WTC11 (cell line): ENCODE measurements around the gene MYG1. TPM values are rescaled to one million over a fixed set of nuclear protein-coding genes. Genes with fewer than 3 reads are reported as not detected.

Source experiments
- ATAC-seq: fragments of 200-7000 bp; cut with Tn5 transposase; 2 replicates; pipeline ENCODE4 v1.10.0; 2021; ENCODE audit warnings: mild to moderate bottlenecking, moderate library complexity
- CTCF ChIA-PET: fragments of 300-600 bp; sonication (Branson Sonifier 250); formaldehyde crosslinking; loops from one replicate; lab custom pipeline; 2021; ENCODE audit warnings: antibody characterized with exemption; lab: Charles Lee
- POLR2A ChIA-PET: fragments of 350-600 bp; sonication (Branson Sonifier 250); formaldehyde crosslinking; loops from one replicate; lab custom pipeline; 2021; ENCODE audit warnings: antibody characterized with exemption; lab: Charles Lee
- DNase-seq: peaks from one replicate; pipeline ENCODE4 v3.0.0; 2021; ENCODE audit warnings: low spot score
- H3K27ac Mint-ChIP-seq: 2 replicates; pipeline ENCODE4 v1.8.0; 2021; ENCODE audit warnings: mixed read lengths
- H3K27me3 Mint-ChIP-seq: 2 replicates; pipeline ENCODE4 v1.8.0; 2021; ENCODE audit warnings: low read depth, mild to moderate bottlenecking, moderate library complexity, mixed read lengths
- H3K36me3 Mint-ChIP-seq: 2 replicates; pipeline ENCODE4 v1.8.0; 2021; ENCODE audit warnings: mixed read lengths
- H3K4me1 Mint-ChIP-seq: 2 replicates; pipeline ENCODE4 v1.8.0; 2022; ENCODE audit warnings: mixed read lengths
- H3K4me3 Mint-ChIP-seq: 2 replicates; pipeline ENCODE4 v1.8.0; 2021; ENCODE audit warnings: mild to moderate bottlenecking, moderate library complexity, mixed read lengths
- H3K9me3 Mint-ChIP-seq: 2 replicates; pipeline ENCODE4 v1.8.0; 2021; ENCODE audit warnings: mixed read lengths
- AFF4 ChIP-seq: sonication (generic); formaldehyde crosslinking; IDR thresholded peaks from 2 replicates; pipeline ENCODE4 v1.8.1; 2023; ENCODE audit warnings: mild to moderate bottlenecking, missing genetic modification reagents, borderline replicate concordance
- AR ChIP-seq: fragments of 250-450 bp; sonication (Bioruptor Pico); IDR thresholded peaks from 2 replicates; pipeline ENCODE4 v1.9.0; 2021; ENCODE audit warnings: mild to moderate bottlenecking
- GABPB1 ChIP-seq: sonication (generic); formaldehyde crosslinking; IDR thresholded peaks from 2 replicates; pipeline ENCODE4 v1.8.1; 2023; ENCODE audit warnings: mild to moderate bottlenecking, missing genetic modification reagents
- JUN ChIP-seq: sonication (generic); formaldehyde crosslinking; IDR thresholded peaks from 2 replicates; pipeline ENCODE4 v1.8.0; 2023; ENCODE audit warnings: mild to moderate bottlenecking, missing genetic modification reagents
- NFE2L1 ChIP-seq: sonication (generic); formaldehyde crosslinking; IDR thresholded peaks from 2 replicates; pipeline ENCODE4 v1.8.1; 2023; ENCODE audit warnings: missing genetic modification reagents
- RELA ChIP-seq: sonication (generic); formaldehyde crosslinking; IDR thresholded peaks from 2 replicates; pipeline ENCODE4 v1.8.1; 2022; ENCODE audit warnings: missing genetic modification reagents, mild to moderate bottlenecking, borderline replicate concordance
- RORB ChIP-seq: fragments of 250-450 bp; sonication (Bioruptor Pico); IDR thresholded peaks from 2 replicates; pipeline ENCODE4 v1.9.0; 2021; ENCODE audit warnings: mild to moderate bottlenecking
- SMAD4 ChIP-seq: sonication (generic); formaldehyde crosslinking; IDR thresholded peaks from 2 replicates; pipeline ENCODE4 v1.8.0; 2022; ENCODE audit warnings: mild to moderate bottlenecking, missing genetic modification reagents
- ZNF121 ChIP-seq: sonication (generic); formaldehyde crosslinking; IDR thresholded peaks from 2 replicates; pipeline ENCODE4 v1.8.0; 2023; ENCODE audit warnings: missing genetic modification reagents
- ZNF219 ChIP-seq: sonication (generic); formaldehyde crosslinking; IDR thresholded peaks from 2 replicates; pipeline ENCODE4 v1.8.0; 2023; ENCODE audit warnings: missing genetic modification reagents, mild to moderate bottlenecking, borderline replicate concordance
- ZNF423 ChIP-seq: fragments of 250-450 bp; sonication (Bioruptor Pico); IDR thresholded peaks from 2 replicates; pipeline ENCODE4 v2.1.2; 2022; ENCODE audit warnings: mild to moderate bottlenecking, moderate library complexity
- ZSCAN18 ChIP-seq: fragments of 250-450 bp; sonication (Bioruptor Pico); IDR thresholded peaks from 2 replicates; pipeline ENCODE4 v2.1.2; 2022; ENCODE audit warnings: mild to moderate bottlenecking, moderate library complexity
- total RNA-seq: library from RNA; stranded (reverse); gene quantifications from 3 replicates; pipeline ENCODE4 v1.2.3, GENCODE V29; 2021
- TF ChIP-seq, protein P1 (sequence below): sonication (generic); formaldehyde crosslinking; IDR thresholded peaks from 2 replicates; pipeline ENCODE4 v1.8.1; 2023; ENCODE audit warnings: mild to moderate bottlenecking, missing genetic modification reagents
- TF ChIP-seq, protein P2 (sequence below): sonication (generic); formaldehyde crosslinking; IDR thresholded peaks from 2 replicates; pipeline ENCODE4 v1.8.0; 2023; ENCODE audit warnings: mild to moderate bottlenecking, missing genetic modification reagents
- TF ChIP-seq, protein P3 (sequence below): sonication (generic); formaldehyde crosslinking; IDR thresholded peaks from 2 replicates; pipeline ENCODE4 v1.8.1; 2022; ENCODE audit warnings: mild to moderate bottlenecking, missing genetic modification reagents, moderate library complexity, borderline replicate concordance
- TF ChIP-seq, protein P4 (sequence below): fragments of 250-450 bp; sonication (Bioruptor Pico); IDR thresholded peaks from 2 replicates; pipeline ENCODE4 v1.9.0; 2021; ENCODE audit warnings: moderate library complexity, mild to moderate bottlenecking, inconsistent platforms, borderline replicate concordance

MYG1 gene
- total RNA-seq, 1 experiment from 2014 or later = 93.1 TPM

- Mint-ChIP-seq H3K27me3 (no peaks in the 10 kb centered on the region), H3K36me3 (peaks cover 42% of the 10 kb centered on the region), H3K9me3 (no peaks in the 10 kb centered on the region), H3K27ac (no peak overlapping the region), H3K4me3 (no peak overlapping the region), H3K4me1 (no peaks in the 10 kb centered on the region)
- TF ChIP-seq JUN = no peak
- TF ChIP-seq SMAD4 (CRISPR knock-in tag) = no peak
- no peak for TF ChIP-seq ZSCAN18
- TF ChIP-seq, protein P1, sequence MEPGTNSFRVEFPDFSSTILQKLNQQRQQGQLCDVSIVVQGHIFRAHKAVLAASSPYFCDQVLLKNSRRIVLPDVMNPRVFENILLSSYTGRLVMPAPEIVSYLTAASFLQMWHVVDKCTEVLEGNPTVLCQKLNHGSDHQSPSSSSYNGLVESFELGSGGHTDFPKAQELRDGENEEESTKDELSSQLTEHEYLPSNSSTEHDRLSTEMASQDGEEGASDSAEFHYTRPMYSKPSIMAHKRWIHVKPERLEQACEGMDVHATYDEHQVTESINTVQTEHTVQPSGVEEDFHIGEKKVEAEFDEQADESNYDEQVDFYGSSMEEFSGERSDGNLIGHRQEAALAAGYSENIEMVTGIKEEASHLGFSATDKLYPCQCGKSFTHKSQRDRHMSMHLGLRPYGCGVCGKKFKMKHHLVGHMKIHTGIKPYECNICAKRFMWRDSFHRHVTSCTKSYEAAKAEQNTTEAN = no peak
- TF ChIP-seq, protein P2, sequence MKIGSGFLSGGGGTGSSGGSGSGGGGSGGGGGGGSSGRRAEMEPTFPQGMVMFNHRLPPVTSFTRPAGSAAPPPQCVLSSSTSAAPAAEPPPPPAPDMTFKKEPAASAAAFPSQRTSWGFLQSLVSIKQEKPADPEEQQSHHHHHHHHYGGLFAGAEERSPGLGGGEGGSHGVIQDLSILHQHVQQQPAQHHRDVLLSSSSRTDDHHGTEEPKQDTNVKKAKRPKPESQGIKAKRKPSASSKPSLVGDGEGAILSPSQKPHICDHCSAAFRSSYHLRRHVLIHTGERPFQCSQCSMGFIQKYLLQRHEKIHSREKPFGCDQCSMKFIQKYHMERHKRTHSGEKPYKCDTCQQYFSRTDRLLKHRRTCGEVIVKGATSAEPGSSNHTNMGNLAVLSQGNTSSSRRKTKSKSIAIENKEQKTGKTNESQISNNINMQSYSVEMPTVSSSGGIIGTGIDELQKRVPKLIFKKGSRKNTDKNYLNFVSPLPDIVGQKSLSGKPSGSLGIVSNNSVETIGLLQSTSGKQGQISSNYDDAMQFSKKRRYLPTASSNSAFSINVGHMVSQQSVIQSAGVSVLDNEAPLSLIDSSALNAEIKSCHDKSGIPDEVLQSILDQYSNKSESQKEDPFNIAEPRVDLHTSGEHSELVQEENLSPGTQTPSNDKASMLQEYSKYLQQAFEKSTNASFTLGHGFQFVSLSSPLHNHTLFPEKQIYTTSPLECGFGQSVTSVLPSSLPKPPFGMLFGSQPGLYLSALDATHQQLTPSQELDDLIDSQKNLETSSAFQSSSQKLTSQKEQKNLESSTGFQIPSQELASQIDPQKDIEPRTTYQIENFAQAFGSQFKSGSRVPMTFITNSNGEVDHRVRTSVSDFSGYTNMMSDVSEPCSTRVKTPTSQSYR = no peak
- no peak for TF ChIP-seq AFF4 (CRISPR knock-in tag)
- TF ChIP-seq RELA (CRISPR knock-in tag) = no peak
- TF ChIP-seq, protein P3, sequence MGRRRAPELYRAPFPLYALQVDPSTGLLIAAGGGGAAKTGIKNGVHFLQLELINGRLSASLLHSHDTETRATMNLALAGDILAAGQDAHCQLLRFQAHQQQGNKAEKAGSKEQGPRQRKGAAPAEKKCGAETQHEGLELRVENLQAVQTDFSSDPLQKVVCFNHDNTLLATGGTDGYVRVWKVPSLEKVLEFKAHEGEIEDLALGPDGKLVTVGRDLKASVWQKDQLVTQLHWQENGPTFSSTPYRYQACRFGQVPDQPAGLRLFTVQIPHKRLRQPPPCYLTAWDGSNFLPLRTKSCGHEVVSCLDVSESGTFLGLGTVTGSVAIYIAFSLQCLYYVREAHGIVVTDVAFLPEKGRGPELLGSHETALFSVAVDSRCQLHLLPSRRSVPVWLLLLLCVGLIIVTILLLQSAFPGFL (CRISPR knock-in tag) = no peak
- no peak for TF ChIP-seq GABPB1
- TF ChIP-seq ZNF121 (CRISPR knock-in tag) = no peak
- TF ChIP-seq NFE2L1 = no peak
- no peak for TF ChIP-seq ZNF423
- TF ChIP-seq ZNF219 (CRISPR knock-in tag) = no peak
- no peak for TF ChIP-seq RORB (CRISPR knock-in tag)
- TF ChIP-seq, protein P4, sequence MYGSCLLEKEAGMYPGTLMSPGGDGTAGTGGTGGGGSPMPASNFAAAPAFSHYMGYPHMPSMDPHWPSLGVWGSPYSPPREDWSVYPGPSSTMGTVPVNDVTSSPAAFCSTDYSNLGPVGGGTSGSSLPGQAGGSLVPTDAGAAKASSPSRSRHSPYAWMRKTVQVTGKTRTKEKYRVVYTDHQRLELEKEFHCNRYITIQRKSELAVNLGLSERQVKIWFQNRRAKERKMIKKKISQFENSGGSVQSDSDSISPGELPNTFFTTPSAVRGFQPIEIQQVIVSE (CRISPR knock-in tag) = no peak
- TF ChIP-seq AR = no peak
- no peak for ATAC-seq
- ChIA-PET POLR2A (no interaction called here), CTCF (no interaction called here)
- DNase-seq = no peak
Measured at GRCh38 chr12:53306826-53307225, 7.3 kb downstream of the MYG1 start.
